ENCODE measurements around the gene EIF2AK3.

EIF2AK3 gene

DNA sequence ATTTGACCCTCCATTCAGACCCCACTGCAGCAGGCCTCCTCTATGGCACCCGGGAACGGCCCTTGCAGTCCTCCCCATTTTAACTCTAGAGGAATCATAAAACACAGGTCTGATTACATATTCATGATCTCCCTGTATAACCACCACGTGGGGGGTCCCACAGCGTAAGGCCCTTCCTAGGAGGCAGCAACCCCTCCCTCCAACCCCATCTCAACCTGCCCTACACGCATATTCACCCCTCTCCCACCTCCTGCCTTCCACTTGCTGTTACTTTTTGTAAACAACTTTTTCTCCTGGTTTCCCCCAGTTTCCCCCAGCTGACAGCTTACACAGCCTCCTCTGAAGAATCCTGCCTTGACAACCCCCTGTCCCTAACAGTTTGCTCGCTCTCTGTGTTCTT lies 89.6 kb downstream of the EIF2AK3 start:
- no peak for DNase-seq

DNA sequence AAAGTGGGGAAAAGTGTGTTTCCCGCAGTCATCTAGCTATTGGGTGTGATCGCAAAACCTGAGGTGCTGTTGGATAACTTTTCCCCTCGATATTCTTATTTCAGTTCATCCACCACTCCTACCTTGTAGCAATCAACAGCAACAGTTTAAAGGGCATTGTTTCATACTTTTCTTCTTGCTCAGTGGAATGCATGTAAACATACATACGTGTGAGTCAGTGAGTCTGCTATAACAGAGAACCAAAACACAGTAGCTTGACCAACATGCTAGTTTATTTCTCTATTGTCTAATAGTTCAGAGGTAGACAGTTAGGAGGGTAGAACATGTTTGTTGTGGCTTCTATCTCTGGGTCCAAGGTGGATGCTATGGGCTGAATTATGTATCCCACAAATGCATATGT lies 97.2 kb downstream of the EIF2AK3 start:
- DNase-seq = no peak

DNA sequence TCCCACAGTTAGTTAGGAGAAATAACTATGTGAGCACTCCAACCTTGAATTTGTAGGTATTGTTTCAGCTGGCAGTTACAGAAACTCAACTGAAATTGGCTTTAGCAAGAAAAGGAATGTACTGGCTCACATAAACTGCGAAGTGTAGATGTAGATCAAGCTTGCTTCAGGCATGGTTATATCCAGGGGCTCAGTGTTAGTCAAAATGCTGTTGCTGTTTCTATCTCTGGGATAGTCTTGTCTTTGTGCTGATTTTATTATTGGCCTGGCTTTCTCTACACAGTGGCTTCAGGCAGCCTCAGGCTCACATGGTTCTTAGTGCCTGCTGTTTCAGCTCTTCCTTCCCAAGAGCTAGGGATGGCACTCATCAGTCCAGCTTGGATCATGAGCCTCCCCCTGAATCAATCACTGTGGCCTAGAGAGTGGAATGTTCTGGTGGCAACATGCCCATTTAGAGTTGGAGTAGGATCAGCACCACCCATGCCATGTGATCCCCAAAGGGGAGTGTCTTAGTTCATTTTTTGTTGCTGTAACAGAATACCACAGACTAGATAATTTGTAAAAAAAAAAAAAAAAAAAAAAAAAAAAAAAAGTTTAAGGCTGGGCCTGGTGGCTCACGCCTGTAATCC lies 105.7 kb downstream of the EIF2AK3 start:
- DNase-seq = no peak

GRCh38 chr2:88517759-88518201 lies 109.5 kb downstream of the EIF2AK3 start:
- DNase-seq = peak; percentile 96
